GM12878 (cell line): Measurements from ENCODE around the gene GP9. TPM values are rescaled to one million over a fixed set of nuclear protein-coding genes. Genes with fewer than 3 reads are reported as not detected.

ENCODE experiments used
- polyA plus RNA-seq, 11 experiments: library from polyadenylated mRNA; depleted of rRNA in 4 of 11; unstranded in 6 of 11; stranded (reverse) in 5 of 11; fragments of >200 nt; fragmentation: Nextera tagmentation in 4 of 11; fragmentation: Illumina TruSeq in 1 of 11; extraction: Ambion mirVana in 4 of 11; extraction: Trizol in 1 of 11; gene quantifications; 1 replicate in 1 of 11; 2 replicates in 10 of 11; pipeline versions ENCODE4 v1.2.1 to v1.2.3, GENCODE V29; 2011 to 2016; ENCODE audit warnings: inconsistent platforms in 2 of 11, missing spikeins in 2 of 11, low read depth in 1 of 11
- total RNA-seq, 4 experiments: library from RNA; depleted of rRNA in 3 of 4; stranded (reverse); fragments of >200 nt in 3 of 4; fragmentation: Illumina TruSeq in 1 of 4; extraction: Trizol in 1 of 4; gene quantifications; 2 replicates each; pipeline versions ENCODE4 v1.2.1 to v1.2.3, GENCODE V29; 2013 to 2021

The GP9 gene
- total and polyA plus RNA-seq, 10 of the 15 experiments (the other 5 are each of a cell fraction or from before 2014, with no cell fraction given), result 0.15 TPM; not detected in 9

Other genes with a start within 250 kb of the GP9 start
Only the 7 nearest of the 8 such genes appear.
- gene ACAD9, start 181.2 kb upstream of the GP9 start, total RNA-seq (2014; rRNA removed), result 43.8 and 47.6 TPM in 2 replicates
- gene ACAD9, start 181.2 kb upstream of the GP9 start, total RNA-seq (2014; rRNA removed; fragmentation: Illumina TruSeq; extraction: Trizol), result 31.2 and 33.4 TPM in 2 replicates
- 50.0 and 54.0 TPM in 2 replicates for gene ACAD9, start 181.2 kb upstream of the GP9 start, total RNA-seq (2021)
- 19.9 and 31.7 TPM in 2 replicates for gene ACAD9, start 181.2 kb upstream of the GP9 start, polyA plus RNA-seq (2011; rRNA removed)
- 35.2 and 39.8 TPM in 2 replicates for gene ACAD9, start 181.2 kb upstream of the GP9 start, polyA plus RNA-seq (2014; fragmentation: Illumina TruSeq; extraction: Trizol)
- 10 to 100 TPM; 12.7 to 21.5 TPM for gene ACAD9, start 181.2 kb upstream of the GP9 start, polyA plus RNA-seq (2014; fragmentation: Nextera tagmentation; extraction: Ambion mirVana)
- gene ACAD9, start 181.2 kb upstream of the GP9 start, polyA plus RNA-seq (2014; rRNA removed), result 53.8 and 54.4 TPM in 2 replicates
- 10 to 100 TPM; 55.9 to 63.1 TPM for gene ACAD9, start 181.2 kb upstream of the GP9 start, polyA plus RNA-seq (2016; fragmentation: Nextera tagmentation; extraction: Ambion mirVana)
- gene CFAP92, start 66.7 kb upstream of the GP9 start, total RNA-seq (2014; rRNA removed), result not detected in 2 replicates
- not detected in 2 replicates for gene CFAP92, start 66.7 kb upstream of the GP9 start, total RNA-seq (2014; rRNA removed; fragmentation: Illumina TruSeq; extraction: Trizol)
- not detected in 2 replicates for gene CFAP92, start 66.7 kb upstream of the GP9 start, total RNA-seq (2021)
- gene CFAP92, start 66.7 kb upstream of the GP9 start, polyA plus RNA-seq (2011; rRNA removed), result 0.22 TPM in 1 of 2 replicates, not detected in the other
- not detected in 2 replicates for gene CFAP92, start 66.7 kb upstream of the GP9 start, polyA plus RNA-seq (2014; fragmentation: Illumina TruSeq; extraction: Trizol)
- gene CFAP92, start 66.7 kb upstream of the GP9 start, polyA plus RNA-seq (2014; fragmentation: Nextera tagmentation; extraction: Ambion mirVana), result under 1 TPM in 1 of 2 experiments, not detected in 1; 0.05 TPM
- not detected in 2 replicates for gene CFAP92, start 66.7 kb upstream of the GP9 start, polyA plus RNA-seq (2014; rRNA removed)
- gene CFAP92, start 66.7 kb upstream of the GP9 start, polyA plus RNA-seq (2016; fragmentation: Nextera tagmentation; extraction: Ambion mirVana), result under 1 TPM; 0.14 to 0.52 TPM
- not detected in 2 replicates for gene EFCC1, start 59.5 kb upstream of the GP9 start, total RNA-seq (2014; rRNA removed)
- gene EFCC1, start 59.5 kb upstream of the GP9 start, total RNA-seq (2014; rRNA removed; fragmentation: Illumina TruSeq; extraction: Trizol), result not detected in 2 replicates
- gene EFCC1, start 59.5 kb upstream of the GP9 start, total RNA-seq (2021), result not detected in 2 replicates
- not detected in 2 replicates for gene EFCC1, start 59.5 kb upstream of the GP9 start, polyA plus RNA-seq (2011; rRNA removed)
- not detected in 2 replicates for gene EFCC1, start 59.5 kb upstream of the GP9 start, polyA plus RNA-seq (2014; fragmentation: Illumina TruSeq; extraction: Trizol)
- not detected for gene EFCC1, start 59.5 kb upstream of the GP9 start, polyA plus RNA-seq (2014; fragmentation: Nextera tagmentation; extraction: Ambion mirVana)
- gene EFCC1, start 59.5 kb upstream of the GP9 start, polyA plus RNA-seq (2014; rRNA removed), result not detected in 2 replicates
- gene EFCC1, start 59.5 kb upstream of the GP9 start, polyA plus RNA-seq (2016; fragmentation: Nextera tagmentation; extraction: Ambion mirVana), result not detected
- 8.0 and 10.0 TPM in 2 replicates for gene RAB43, start 61.0 kb downstream of the GP9 start, total RNA-seq (2014; rRNA removed)
- 0.67 and 0.69 TPM in 2 replicates for gene RAB43, start 61.0 kb downstream of the GP9 start, total RNA-seq (2014; rRNA removed; fragmentation: Illumina TruSeq; extraction: Trizol)
- gene RAB43, start 61.0 kb downstream of the GP9 start, total RNA-seq (2021), result 11.4 and 14.0 TPM in 2 replicates
- gene RAB43, start 61.0 kb downstream of the GP9 start, polyA plus RNA-seq (2011; rRNA removed), result 4.1 and 4.7 TPM in 2 replicates
- 0.10 and 0.26 TPM in 2 replicates for gene RAB43, start 61.0 kb downstream of the GP9 start, polyA plus RNA-seq (2014; fragmentation: Illumina TruSeq; extraction: Trizol)
- under 1 TPM; 0.08 to 0.29 TPM for gene RAB43, start 61.0 kb downstream of the GP9 start, polyA plus RNA-seq (2014; fragmentation: Nextera tagmentation; extraction: Ambion mirVana)
- gene RAB43, start 61.0 kb downstream of the GP9 start, polyA plus RNA-seq (2014; rRNA removed), result 6.8 and 10.0 TPM in 2 replicates
- gene RAB43, start 61.0 kb downstream of the GP9 start, polyA plus RNA-seq (2016; fragmentation: Nextera tagmentation; extraction: Ambion mirVana), result 1 to 10 TPM; 4.0 to 4.5 TPM
- gene ISY1, start 100.3 kb downstream of the GP9 start, total RNA-seq (2014; rRNA removed), result 28.3 and 39.5 TPM in 2 replicates
- 46.0 and 47.1 TPM in 2 replicates for gene ISY1, start 100.3 kb downstream of the GP9 start, total RNA-seq (2014; rRNA removed; fragmentation: Illumina TruSeq; extraction: Trizol)
- gene ISY1, start 100.3 kb downstream of the GP9 start, total RNA-seq (2021), result 36.8 and 38.6 TPM in 2 replicates
- 43.3 and 61.7 TPM in 2 replicates for gene ISY1, start 100.3 kb downstream of the GP9 start, polyA plus RNA-seq (2011; rRNA removed)
- 42.3 and 45.4 TPM in 2 replicates for gene ISY1, start 100.3 kb downstream of the GP9 start, polyA plus RNA-seq (2014; fragmentation: Illumina TruSeq; extraction: Trizol)
- 10 to 100 TPM; 54.1 to 58.2 TPM for gene ISY1, start 100.3 kb downstream of the GP9 start, polyA plus RNA-seq (2014; fragmentation: Nextera tagmentation; extraction: Ambion mirVana)
- gene ISY1, start 100.3 kb downstream of the GP9 start, polyA plus RNA-seq (2014; rRNA removed), result 28.5 and 32.3 TPM in 2 replicates
- 10 to 100 TPM; 66.7 to 72.2 TPM for gene ISY1, start 100.3 kb downstream of the GP9 start, polyA plus RNA-seq (2016; fragmentation: Nextera tagmentation; extraction: Ambion mirVana)
- 300 and 328 TPM in 2 replicates for gene CNBP, start 123.1 kb downstream of the GP9 start, total RNA-seq (2014; rRNA removed)
- gene CNBP, start 123.1 kb downstream of the GP9 start, total RNA-seq (2014; rRNA removed; fragmentation: Illumina TruSeq; extraction: Trizol), result 341 and 350 TPM in 2 replicates
- gene CNBP, start 123.1 kb downstream of the GP9 start, total RNA-seq (2021), result 340 and 342 TPM in 2 replicates
- 468 and 566 TPM in 2 replicates for gene CNBP, start 123.1 kb downstream of the GP9 start, polyA plus RNA-seq (2011; rRNA removed)
- 409 and 473 TPM in 2 replicates for gene CNBP, start 123.1 kb downstream of the GP9 start, polyA plus RNA-seq (2014; fragmentation: Illumina TruSeq; extraction: Trizol)
- gene CNBP, start 123.1 kb downstream of the GP9 start, polyA plus RNA-seq (2014; fragmentation: Nextera tagmentation; extraction: Ambion mirVana), result 100 to 1,000 TPM; 618 to 719 TPM
- gene CNBP, start 123.1 kb downstream of the GP9 start, polyA plus RNA-seq (2014; rRNA removed), result 362 and 390 TPM in 2 replicates
- gene CNBP, start 123.1 kb downstream of the GP9 start, polyA plus RNA-seq (2016; fragmentation: Nextera tagmentation; extraction: Ambion mirVana), result 100 to 1,000 TPM; 618 to 628 TPM
- 106 and 118 TPM in 2 replicates for gene COPG1, start 188.8 kb downstream of the GP9 start, total RNA-seq (2014; rRNA removed)
- gene COPG1, start 188.8 kb downstream of the GP9 start, total RNA-seq (2014; rRNA removed; fragmentation: Illumina TruSeq; extraction: Trizol), result 80.5 and 87.2 TPM in 2 replicates
- gene COPG1, start 188.8 kb downstream of the GP9 start, total RNA-seq (2021), result 128 and 138 TPM in 2 replicates
- gene COPG1, start 188.8 kb downstream of the GP9 start, polyA plus RNA-seq (2011; rRNA removed), result 43.8 and 66.8 TPM in 2 replicates
- 62.0 and 78.1 TPM in 2 replicates for gene COPG1, start 188.8 kb downstream of the GP9 start, polyA plus RNA-seq (2014; fragmentation: Illumina TruSeq; extraction: Trizol)
- gene COPG1, start 188.8 kb downstream of the GP9 start, polyA plus RNA-seq (2014; fragmentation: Nextera tagmentation; extraction: Ambion mirVana), result 100 to 1,000 TPM in 1 of 2 experiments, 10 to 100 TPM in 1; 54.8 to 102 TPM
- 61.7 and 77.7 TPM in 2 replicates for gene COPG1, start 188.8 kb downstream of the GP9 start, polyA plus RNA-seq (2014; rRNA removed)
- 100 to 1,000 TPM; 131 to 143 TPM for gene COPG1, start 188.8 kb downstream of the GP9 start, polyA plus RNA-seq (2016; fragmentation: Nextera tagmentation; extraction: Ambion mirVana)